PC-3 (cell line): ENCODE measurements around the gene FAM110A.
"Not testable (repeated sequence)": the region's sequence is repeated elsewhere in the genome, so short reads cannot be mapped to it uniquely, and the experiment has no call there.

ENCODE experiments used
- EZH2 ChIP-seq: fragments of 300-600 bp; sonication (generic); IDR thresholded peaks from one replicate; pipeline ENCODE4 v1.6.1; 2017; ENCODE audit warnings: antibody characterized with exemption, mild to moderate bottlenecking, low read length; ENCODE audit not compliant: unreplicated experiment
- EZH2phosphoT487 ChIP-seq: fragments of 300-600 bp; sonication (generic); IDR thresholded peaks from 2 replicates; pipeline ENCODE4 v1.6.1; 2018; ENCODE audit warnings: mild to moderate bottlenecking, antibody characterized with exemption, low read length, borderline replicate concordance
- TF ChIP-seq, protein P1 (sequence below): fragments of 300-600 bp; sonication (generic); conservative IDR thresholded peaks from 2 replicates; pipeline ENCODE4 v1.5.1; 2017; ENCODE audit warnings: antibody characterized with exemption, low read depth, mild to moderate bottlenecking, low read length

DNA sequence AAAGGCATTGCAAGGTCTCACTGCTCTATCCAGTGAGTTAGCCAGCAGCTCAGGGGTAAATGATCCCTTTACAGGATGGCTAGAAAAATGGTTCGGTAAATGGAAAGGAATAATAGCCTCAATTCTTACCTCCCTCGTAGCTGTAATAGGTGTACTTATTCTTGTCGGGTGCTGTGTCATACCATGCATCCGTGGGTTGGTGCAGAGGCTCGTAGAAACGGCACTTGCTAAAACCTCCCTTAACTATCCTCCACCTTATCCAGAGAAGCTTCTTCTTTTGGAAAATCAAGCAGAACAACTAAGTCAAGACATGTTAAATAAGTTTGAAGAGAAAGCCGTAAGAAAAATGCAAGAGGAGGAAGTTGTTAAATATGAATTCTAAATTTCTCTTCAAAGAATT is 33.5 kb upstream of the FAM110A start:
- TF ChIP-seq, protein P1, sequence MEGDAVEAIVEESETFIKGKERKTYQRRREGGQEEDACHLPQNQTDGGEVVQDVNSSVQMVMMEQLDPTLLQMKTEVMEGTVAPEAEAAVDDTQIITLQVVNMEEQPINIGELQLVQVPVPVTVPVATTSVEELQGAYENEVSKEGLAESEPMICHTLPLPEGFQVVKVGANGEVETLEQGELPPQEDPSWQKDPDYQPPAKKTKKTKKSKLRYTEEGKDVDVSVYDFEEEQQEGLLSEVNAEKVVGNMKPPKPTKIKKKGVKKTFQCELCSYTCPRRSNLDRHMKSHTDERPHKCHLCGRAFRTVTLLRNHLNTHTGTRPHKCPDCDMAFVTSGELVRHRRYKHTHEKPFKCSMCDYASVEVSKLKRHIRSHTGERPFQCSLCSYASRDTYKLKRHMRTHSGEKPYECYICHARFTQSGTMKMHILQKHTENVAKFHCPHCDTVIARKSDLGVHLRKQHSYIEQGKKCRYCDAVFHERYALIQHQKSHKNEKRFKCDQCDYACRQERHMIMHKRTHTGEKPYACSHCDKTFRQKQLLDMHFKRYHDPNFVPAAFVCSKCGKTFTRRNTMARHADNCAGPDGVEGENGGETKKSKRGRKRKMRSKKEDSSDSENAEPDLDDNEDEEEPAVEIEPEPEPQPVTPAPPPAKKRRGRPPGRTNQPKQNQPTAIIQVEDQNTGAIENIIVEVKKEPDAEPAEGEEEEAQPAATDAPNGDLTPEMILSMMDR: not testable (repeated sequence)
- TF ChIP-seq EZH2, EZH2phosphoT487: not testable (repeated sequence)
